Measurements from ENCODE around the gene ZEB2. TPM values are rescaled to one million over a fixed set of nuclear protein-coding genes. Genes with fewer than 3 reads are reported as not detected.

The ZEB2 gene
- total and polyA plus RNA-seq, 2 of the 8 experiments (the other 6 are each of a cell fraction or from before 2014, with no cell fraction given) = 0.38 TPM; not detected in 1

- no peak overlapping the region for H3K56ac ChIP-seq (replicated peaks; ENCODE audit: insufficient read length, low read depth, low read length)
- no peaks in the 10 kb centered on the region for H3K79me1 ChIP-seq (ENCODE audit: low read depth, low read length)
- no peak overlapping the region for H4K8ac ChIP-seq (ENCODE audit: extremely low read depth, insufficient read depth, low read length)
- ChIA-PET CTCF (ENCODE audit: partially characterized antibody) (no interaction called here), POLR2A (ENCODE audit: partially characterized antibody) (no interaction called here)
- no peak overlapping the region for H2AK5ac ChIP-seq (ENCODE audit: low read depth, low read length)
- no peak overlapping the region for H3K4ac ChIP-seq (replicated peaks; ENCODE audit: insufficient read length, low read depth, low read length)
- 76% methylated on average over 3 of the region's 3 CpGs; no CpG with 5 or more reads in 1 of the 2 experiments for WGBS, 2 experiments (ENCODE audit: extremely low coverage in 1 of 2, insufficient coverage in 1 of 2, insufficient read length in 1 of 2, insufficient replicate concordance in 2 of 2, low coverage in 1 of 2, low lambda C conversion rate in 2 of 2, missing lambda C conversion rate in 1 of 2)
- H3K23ac ChIP-seq (ENCODE audit: insufficient read length) = no peak overlapping the region
- no peak overlapping the region for H2BK12ac ChIP-seq (ENCODE audit: low read depth, low read length)
- H3K27ac ChIP-seq (ENCODE audit: low read depth, low read length) = no peak overlapping the region
- H3K4me3 ChIP-seq (ENCODE audit: extremely low read depth in 1 of 4, insufficient read depth in 2 of 4, low read depth in 3 of 4, low read length in 4 of 4) = no peak overlapping the region
- H2BK120ac ChIP-seq (replicated peaks; ENCODE audit: low read depth, low read length) = no peak overlapping the region
- DNase-seq (ENCODE audit: low read depth in 1 of 2, low spot score in 2 of 2) = no peak
- no peak overlapping the region for H2BK15ac ChIP-seq (ENCODE audit: low read length)
- H2AFZ ChIP-seq (ENCODE audit: low read length) = no peak overlapping the region
- no peaks in the 10 kb centered on the region for H3K36me3 ChIP-seq (ENCODE audit: control insufficient read depth in 2 of 4, insufficient read depth in 4 of 4, low read length in 3 of 4)
- no peaks in the 10 kb centered on the region for H4K20me1 ChIP-seq (replicated peaks in 1 of 2; ENCODE audit: control insufficient read depth in 1 of 2, insufficient read depth in 2 of 2, low read length in 2 of 2)
- no peak overlapping the region for H4K91ac ChIP-seq (replicated peaks; ENCODE audit: insufficient read length, low read length)
- H3K23me2 ChIP-seq (ENCODE audit: low read depth, low read length) = no peaks in the 10 kb centered on the region
- H3K79me2 ChIP-seq (ENCODE audit: control insufficient read depth in 1 of 2, insufficient read depth in 2 of 2, low read length in 2 of 2) = no peaks in the 10 kb centered on the region
- FAIRE-seq = no peak
- no peak overlapping the region for H2BK5ac ChIP-seq (ENCODE audit: low read depth, low read length)
- H3K14ac ChIP-seq (ENCODE audit: insufficient read length) = no peak overlapping the region
- H2BK20ac ChIP-seq (ENCODE audit: low read length) = no peak overlapping the region
- H3K27me3 ChIP-seq (replicated peaks in 1 of 4; ENCODE audit: control insufficient read depth in 3 of 4, extremely low read depth in 1 of 4, insufficient read depth in 3 of 4, low read length in 3 of 4) = no peaks in the 10 kb centered on the region; a peak in 2 of 7 replicates
- no peak overlapping the region for H3K18ac ChIP-seq (ENCODE audit: extremely low read depth, low read length)
- no peak overlapping the region for H3K9ac ChIP-seq (replicated peaks in 1 of 4; ENCODE audit: extremely low read depth in 1 of 4, low read depth in 3 of 4, low read length in 3 of 4)
- peaks cover 0 to 12% (median 4%) of the 10 kb centered on the region in 4 experiments; a peak in 4 of 7 replicates for H3K4me1 ChIP-seq (replicated peaks in 1 of 4; ENCODE audit: control insufficient read depth in 3 of 4, insufficient read depth in 4 of 4, low read length in 3 of 4)
- no peak overlapping the region for H3K4me2 ChIP-seq (ENCODE audit: insufficient read depth in 1 of 2, low read depth in 2 of 2, low read length in 2 of 2)
- H4K5ac ChIP-seq (ENCODE audit: insufficient read length, low read depth, low read length) = no peak overlapping the region
- no peaks in the 10 kb centered on the region for H3K9me3 ChIP-seq (ENCODE audit: insufficient read depth in 2 of 2, low read depth in 1 of 2, low read length in 1 of 2)
- TF ChIP-seq MAFK (IDR thresholded peaks at IDR 0.05; ENCODE audit: low read depth, low read length) = no peak
- TF ChIP-seq HDAC6 (IDR thresholded peaks at IDR 0.05; ENCODE audit: low read depth, low read length) = no peak
- TF ChIP-seq EP300 (IDR thresholded peaks at IDR 0.05; ENCODE audit: borderline replicate concordance in 1 of 2, low read depth in 2 of 2, low read length in 2 of 2) = no peak
- no peak for TF ChIP-seq FOSL1 (IDR thresholded peaks at IDR 0.05; ENCODE audit: insufficient read depth, low read depth, low read length)
- no peak for TF ChIP-seq SUZ12 (IDR thresholded peaks at IDR 0.05; ENCODE audit: low read length)
- TF ChIP-seq CBX5 (IDR thresholded peaks at IDR 0.05; ENCODE audit: low read depth, low read length) = no peak
Observed at GRCh38 chr2:144456680-144457079, 63.2 kb downstream of the ZEB2 start.
